ENCODE results near the gene DENND1A.

The DENND1A gene

DNA sequence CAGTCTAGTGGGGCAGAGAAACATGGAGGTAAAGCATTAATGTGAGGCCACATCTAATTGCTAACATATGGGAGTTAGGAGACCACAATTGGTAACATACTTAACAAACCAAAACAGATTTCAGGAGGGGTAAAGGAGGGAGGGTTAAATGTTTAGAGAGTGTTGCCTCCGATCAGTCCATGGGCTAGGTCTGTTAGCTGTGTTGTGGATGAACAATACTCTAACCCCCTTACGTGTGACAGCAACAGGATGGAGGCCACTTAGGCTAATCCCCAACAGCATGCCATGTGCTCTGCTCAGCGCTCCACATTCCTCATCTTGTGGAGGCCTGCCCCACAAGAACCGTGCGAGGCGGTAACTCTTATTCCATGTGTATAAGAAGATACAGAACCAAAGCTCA is 406.9 kb downstream of the DENND1A start:
- Histone ChIP-seq H3K36me3 (ENCODE audit: insufficient read depth, low read length) (no peaks in the 10 kb centered on the region), H3K4me1 (ENCODE audit: insufficient read depth, low read length) (no peaks in the 10 kb centered on the region), H3K4me3 (ENCODE audit: low read length) (no peak overlapping the region), H3K9ac (ENCODE audit: low read depth, low read length) (no peak overlapping the region), H3K27ac (ENCODE audit: low read depth, low read length) (no peak overlapping the region), H3K9me3 (ENCODE audit: insufficient read depth, low read depth, low read length) (no peaks in the 10 kb centered on the region), H3K27me3 (ENCODE audit: insufficient read depth, low read length) (no peaks in the 10 kb centered on the region)
- WGBS, result 91% methylated on average over 6 of the region's 6 CpGs

DNA sequence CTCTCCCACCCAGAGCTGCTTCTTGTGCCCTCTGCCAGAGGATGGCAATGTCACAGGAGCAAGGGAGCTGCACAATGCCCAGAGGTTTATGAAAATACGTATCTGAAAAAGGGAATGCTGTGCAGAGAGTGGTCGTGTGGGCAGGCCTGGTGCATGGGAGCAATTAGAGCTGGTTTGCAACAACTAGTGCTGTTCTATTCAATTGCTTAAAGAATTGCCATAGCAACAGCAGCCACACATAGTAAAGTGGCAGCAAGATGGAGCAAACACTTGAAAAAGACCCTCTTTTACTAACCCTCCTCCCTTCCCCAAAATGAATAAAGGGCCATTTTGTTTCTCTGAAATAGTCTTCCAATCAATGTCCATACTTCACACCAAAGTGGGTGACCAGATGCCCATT is 407.7 kb downstream of the DENND1A start:
- no peaks in the 10 kb centered on the region for H3K27me3 ChIP-seq (ENCODE audit: insufficient read depth, low read length)
- no peak overlapping the region for H3K9ac ChIP-seq (ENCODE audit: low read depth, low read length)
- no peaks in the 10 kb centered on the region for H3K36me3 ChIP-seq (ENCODE audit: insufficient read depth, low read length)
- H3K9me3 ChIP-seq (ENCODE audit: insufficient read depth, low read depth, low read length), result no peaks in the 10 kb centered on the region
- H3K4me3 ChIP-seq (ENCODE audit: low read length), result no peak overlapping the region
- WGBS, result 75% methylated on average over 2 of the region's 2 CpGs
- no peaks in the 10 kb centered on the region for H3K4me1 ChIP-seq (ENCODE audit: insufficient read depth, low read length)
- no peak overlapping the region for H3K27ac ChIP-seq (ENCODE audit: low read depth, low read length)

DNA sequence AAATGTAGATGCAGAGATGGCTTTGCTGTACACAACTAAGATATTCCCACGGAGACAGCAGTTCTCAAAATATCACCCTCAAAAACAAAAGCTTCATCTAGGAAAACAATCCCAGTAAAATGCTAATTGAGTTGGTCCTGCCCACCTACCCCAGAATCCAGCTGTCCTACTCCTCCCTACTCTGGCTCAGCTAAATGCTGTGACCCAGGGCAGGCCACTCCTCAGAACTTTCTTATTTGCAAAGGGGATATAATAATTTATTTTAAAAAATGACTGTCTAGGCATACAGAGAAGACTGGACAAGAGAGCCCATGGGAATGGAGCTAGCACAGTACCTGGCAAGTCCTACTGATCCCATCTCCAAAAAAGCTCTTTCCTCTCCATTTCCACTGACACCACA is 411.6 kb downstream of the DENND1A start:
- H3K4me1 ChIP-seq (ENCODE audit: insufficient read depth, low read length), result no peaks in the 10 kb centered on the region
- H3K9ac ChIP-seq (ENCODE audit: low read depth, low read length), result no peak overlapping the region
- 52% methylated on average over 1 of the region's 1 CpG for WGBS
- no peaks in the 10 kb centered on the region for H3K27me3 ChIP-seq (ENCODE audit: insufficient read depth, low read length)
- no peak overlapping the region for H3K4me3 ChIP-seq (ENCODE audit: low read length)
- H3K27ac ChIP-seq (ENCODE audit: low read depth, low read length), result no peak overlapping the region
- no peaks in the 10 kb centered on the region for H3K36me3 ChIP-seq (ENCODE audit: insufficient read depth, low read length)
- H3K9me3 ChIP-seq (ENCODE audit: insufficient read depth, low read depth, low read length), result no peaks in the 10 kb centered on the region

DNA sequence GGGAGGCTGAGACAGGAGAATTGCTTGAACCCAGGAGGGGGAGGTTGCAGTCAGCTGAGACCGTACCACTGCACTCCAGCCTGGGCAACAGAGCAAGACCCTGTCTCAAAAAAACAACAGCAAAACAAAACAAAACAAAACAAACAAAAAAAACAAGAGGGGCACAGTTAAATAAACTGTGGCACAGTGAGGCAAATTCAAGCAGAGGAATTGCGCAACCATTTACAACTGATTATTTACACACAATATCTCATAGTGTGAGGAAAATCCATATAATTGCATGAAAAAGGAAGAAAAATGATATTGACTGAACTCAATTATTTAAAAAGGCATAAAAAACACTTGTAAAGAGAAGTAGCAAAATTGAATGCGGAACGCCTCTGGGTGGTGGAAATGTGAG is 412.4 kb downstream of the DENND1A start:
- H3K9ac ChIP-seq (ENCODE audit: low read depth, low read length), result no peak overlapping the region
- no peak overlapping the region for H3K4me3 ChIP-seq (ENCODE audit: low read length)
- 89% methylated on average over 1 of the region's 4 CpGs for WGBS
- no peak overlapping the region for H3K27ac ChIP-seq (ENCODE audit: low read depth, low read length)
- no peaks in the 10 kb centered on the region for H3K27me3 ChIP-seq (ENCODE audit: insufficient read depth, low read length)
- no peaks in the 10 kb centered on the region for H3K36me3 ChIP-seq (ENCODE audit: insufficient read depth, low read length)
- no peaks in the 10 kb centered on the region for H3K4me1 ChIP-seq (ENCODE audit: insufficient read depth, low read length)
- H3K9me3 ChIP-seq (ENCODE audit: insufficient read depth, low read depth, low read length), result no peaks in the 10 kb centered on the region

DNA sequence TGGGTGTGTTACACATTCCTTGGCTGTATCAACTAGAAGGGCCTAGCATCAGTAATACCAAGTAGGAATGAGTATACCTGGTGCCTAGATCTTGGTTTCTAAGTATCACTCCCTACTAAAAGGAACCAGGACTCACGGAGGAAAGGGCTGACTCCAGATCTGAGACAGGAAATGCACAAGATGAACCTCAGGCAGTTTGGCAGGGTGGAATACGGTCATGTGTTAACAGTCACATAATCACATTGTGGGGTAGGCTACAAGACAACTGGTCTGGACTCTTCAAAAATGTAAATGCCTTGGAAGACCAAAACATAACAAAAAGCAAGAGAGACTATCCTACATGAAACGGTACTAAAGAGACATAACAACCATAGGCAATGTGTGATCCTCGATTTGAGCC is 415.2 kb downstream of the DENND1A start:
- no peak overlapping the region for H3K9ac ChIP-seq (ENCODE audit: low read depth, low read length)

DNA sequence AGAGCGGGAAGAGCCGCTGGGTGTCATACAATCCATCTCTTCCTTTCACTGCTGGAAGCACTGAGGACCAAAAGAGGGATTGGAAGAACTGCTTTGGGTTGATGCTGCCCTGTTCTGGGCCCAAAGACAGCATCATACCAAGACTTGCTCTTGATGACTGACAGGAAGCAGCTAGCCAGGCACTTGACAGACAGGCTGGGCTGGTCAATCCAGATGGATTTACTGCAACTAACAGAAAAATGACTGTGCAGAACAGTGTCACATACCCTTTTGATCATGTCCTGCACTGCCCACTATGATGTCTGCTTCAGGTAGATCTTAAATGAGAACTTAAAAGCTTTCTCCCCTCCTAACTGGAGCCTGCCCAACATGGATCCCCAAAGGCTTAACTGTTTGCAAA is 416.4 kb downstream of the DENND1A start:
- Histone ChIP-seq H3K4me3 (ENCODE audit: low read length) (no peak overlapping the region), H3K9ac (ENCODE audit: low read depth, low read length) (no peak overlapping the region), H3K27ac (ENCODE audit: low read depth, low read length) (no peak overlapping the region), H3K4me1 (ENCODE audit: insufficient read depth, low read length) (no peaks in the 10 kb centered on the region), H3K27me3 (ENCODE audit: insufficient read depth, low read length) (no peaks in the 10 kb centered on the region), H3K36me3 (ENCODE audit: insufficient read depth, low read length) (no peaks in the 10 kb centered on the region), H3K9me3 (ENCODE audit: insufficient read depth, low read depth, low read length) (no peaks in the 10 kb centered on the region)
- 100% methylated on average over 2 of the region's 2 CpGs for WGBS

More for the DNA sequence above, 415.2 kb downstream of the DENND1A start:
- WGBS, result 95% methylated on average over 4 of the region's 4 CpGs
- Histone ChIP-seq H3K36me3 (ENCODE audit: insufficient read depth, low read length) (no peaks in the 10 kb centered on the region), H3K4me1 (ENCODE audit: insufficient read depth, low read length) (no peaks in the 10 kb centered on the region), H3K27me3 (ENCODE audit: insufficient read depth, low read length) (no peaks in the 10 kb centered on the region), H3K4me3 (ENCODE audit: low read length) (no peak overlapping the region), H3K27ac (ENCODE audit: low read depth, low read length) (no peak overlapping the region), H3K9me3 (ENCODE audit: insufficient read depth, low read depth, low read length) (no peaks in the 10 kb centered on the region)

DNA sequence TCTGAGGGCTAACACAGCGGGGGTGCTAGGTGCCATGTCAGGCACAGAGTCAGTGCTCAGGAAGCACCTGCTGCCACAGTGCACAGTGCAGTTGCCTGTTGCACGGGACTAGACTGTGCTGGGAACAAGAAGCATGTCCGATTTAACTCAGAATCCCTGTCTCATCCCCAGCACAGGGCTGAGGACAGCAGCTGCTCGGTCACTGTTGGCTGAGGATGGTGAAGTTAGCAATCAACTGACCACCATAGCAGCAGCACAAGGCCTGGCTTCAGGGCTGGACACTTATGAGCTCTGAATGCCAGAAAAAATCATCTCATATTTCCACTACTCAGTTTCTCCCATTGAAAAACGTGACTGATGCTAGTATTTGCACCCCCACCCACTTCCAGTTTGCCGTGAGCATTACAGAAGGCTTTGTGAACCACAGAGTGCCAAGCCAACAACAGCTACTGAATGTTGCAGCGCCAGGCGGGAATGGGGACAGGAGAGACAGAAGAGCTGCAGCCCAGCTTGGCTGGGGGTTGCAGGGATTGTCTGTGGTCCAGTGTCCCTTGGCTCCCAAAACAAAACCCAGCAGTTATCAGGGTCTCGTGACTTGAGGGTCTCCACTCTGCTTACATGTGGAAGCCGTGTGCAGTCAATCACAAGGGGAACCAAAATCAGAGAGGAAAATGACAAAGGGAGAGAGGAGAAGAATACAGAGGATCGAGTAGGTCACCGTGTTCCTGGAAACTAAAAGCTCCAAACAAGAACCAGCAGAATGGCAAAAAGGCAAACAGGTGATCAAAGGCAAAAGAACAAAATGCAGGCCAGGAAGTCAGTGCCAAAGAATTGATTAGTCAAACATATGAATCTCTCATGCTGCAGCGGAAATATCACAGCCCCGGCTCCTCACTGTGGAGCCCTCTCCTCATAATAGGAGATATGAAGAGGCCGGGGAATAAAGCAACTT is 418.3 kb downstream of the DENND1A start:
- 89% methylated on average over 15 of the region's 15 CpGs for WGBS
- Histone ChIP-seq H3K4me1 (ENCODE audit: insufficient read depth, low read length) (no peaks in the 10 kb centered on the region), H3K27ac (ENCODE audit: low read depth, low read length) (no peak overlapping the region), H3K27me3 (ENCODE audit: insufficient read depth, low read length) (no peaks in the 10 kb centered on the region), H3K36me3 (ENCODE audit: insufficient read depth, low read length) (no peaks in the 10 kb centered on the region), H3K9ac (ENCODE audit: low read depth, low read length) (no peak overlapping the region), H3K9me3 (ENCODE audit: insufficient read depth, low read depth, low read length) (no peaks in the 10 kb centered on the region), H3K4me3 (ENCODE audit: low read length) (no peak overlapping the region)

DNA sequence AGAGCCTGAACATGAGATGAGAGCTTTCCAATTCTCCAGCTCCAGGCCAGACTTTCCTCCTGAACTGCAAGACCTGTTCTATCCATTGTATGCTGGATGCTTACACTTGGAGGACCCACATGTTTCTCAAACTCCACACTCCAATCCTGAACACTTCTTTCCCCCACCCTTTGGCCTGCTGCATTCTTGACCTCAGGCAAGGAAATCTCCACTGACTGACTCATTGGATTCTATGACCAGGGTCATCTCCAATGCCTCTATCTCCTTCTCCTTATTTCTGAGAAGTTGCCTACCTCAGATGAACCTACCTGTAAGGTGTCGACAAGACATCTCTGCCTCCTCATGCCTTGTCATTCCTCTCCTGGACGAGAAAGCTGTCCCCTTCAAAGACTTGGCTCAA is 420.3 kb downstream of the DENND1A start:
- no peak overlapping the region for H3K4me3 ChIP-seq (ENCODE audit: low read length)
- no peaks in the 10 kb centered on the region for H3K9me3 ChIP-seq (ENCODE audit: insufficient read depth, low read depth, low read length)
- H3K9ac ChIP-seq (ENCODE audit: low read depth, low read length), result no peak overlapping the region
- no peaks in the 10 kb centered on the region for H3K36me3 ChIP-seq (ENCODE audit: insufficient read depth, low read length)
- H3K27me3 ChIP-seq (ENCODE audit: insufficient read depth, low read length), result no peaks in the 10 kb centered on the region
- H3K27ac ChIP-seq (ENCODE audit: low read depth, low read length), result no peak overlapping the region
- WGBS, result 91% methylated on average over 2 of the region's 2 CpGs
- no peaks in the 10 kb centered on the region for H3K4me1 ChIP-seq (ENCODE audit: insufficient read depth, low read length)

DNA sequence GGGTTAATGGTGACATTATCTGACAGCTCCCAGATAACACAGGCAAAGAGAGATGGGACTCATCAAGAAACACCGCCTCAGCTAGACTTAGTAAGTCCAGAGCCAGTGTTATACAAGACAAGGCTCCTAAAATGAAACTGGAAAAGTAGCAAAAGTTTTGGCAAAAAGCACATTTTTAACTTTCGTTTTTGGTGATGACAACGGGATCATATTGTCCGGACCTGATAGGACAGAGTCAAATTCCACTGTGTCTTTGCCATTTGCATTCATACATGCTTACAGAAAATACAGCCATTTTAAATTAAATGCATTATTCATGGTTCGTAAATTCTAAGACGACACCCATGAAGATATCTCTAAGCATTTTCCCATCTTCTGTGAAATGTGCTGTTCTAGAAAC is 421.9 kb downstream of the DENND1A start:
- Histone ChIP-seq H3K4me3 (ENCODE audit: low read length) (no peak overlapping the region), H3K36me3 (ENCODE audit: insufficient read depth, low read length) (no peaks in the 10 kb centered on the region), H3K9ac (ENCODE audit: low read depth, low read length) (no peak overlapping the region), H3K9me3 (ENCODE audit: insufficient read depth, low read depth, low read length) (no peaks in the 10 kb centered on the region), H3K4me1 (ENCODE audit: insufficient read depth, low read length) (no peaks in the 10 kb centered on the region), H3K27ac (ENCODE audit: low read depth, low read length) (no peak overlapping the region), H3K27me3 (ENCODE audit: insufficient read depth, low read length) (no peaks in the 10 kb centered on the region)
- 93% methylated on average over 6 of the region's 6 CpGs for WGBS

DNA sequence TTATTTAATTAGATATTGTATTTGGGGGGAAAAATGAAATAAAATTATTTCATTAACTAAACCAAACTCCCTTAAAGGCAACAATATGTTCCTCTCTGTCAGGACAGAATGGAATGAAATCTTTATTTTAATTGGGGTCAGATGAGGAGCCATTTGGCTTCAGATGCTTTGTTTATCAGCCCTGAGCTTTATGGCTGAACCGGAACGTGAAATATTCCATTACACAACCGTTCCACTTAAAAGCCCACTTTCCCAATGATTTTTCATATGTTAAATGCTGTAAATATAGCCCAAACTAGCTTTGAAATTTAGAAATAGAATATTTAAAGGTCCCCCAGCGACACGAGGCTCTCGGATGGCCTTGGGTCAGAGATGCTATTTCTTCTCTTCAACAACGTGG is 424.4 kb downstream of the DENND1A start:
- H3K4me3 ChIP-seq (ENCODE audit: low read length), result no peak overlapping the region
- H3K27ac ChIP-seq (ENCODE audit: low read depth, low read length), result no peak overlapping the region
- H3K36me3 ChIP-seq (ENCODE audit: insufficient read depth, low read length), result no peaks in the 10 kb centered on the region
- H3K4me1 ChIP-seq (ENCODE audit: insufficient read depth, low read length), result no peaks in the 10 kb centered on the region
- WGBS, result 88% methylated on average over 7 of the region's 7 CpGs
- no peaks in the 10 kb centered on the region for H3K27me3 ChIP-seq (ENCODE audit: insufficient read depth, low read length)
- H3K9ac ChIP-seq (ENCODE audit: low read depth, low read length), result no peak overlapping the region
- H3K9me3 ChIP-seq (ENCODE audit: insufficient read depth, low read depth, low read length), result no peaks in the 10 kb centered on the region

DNA sequence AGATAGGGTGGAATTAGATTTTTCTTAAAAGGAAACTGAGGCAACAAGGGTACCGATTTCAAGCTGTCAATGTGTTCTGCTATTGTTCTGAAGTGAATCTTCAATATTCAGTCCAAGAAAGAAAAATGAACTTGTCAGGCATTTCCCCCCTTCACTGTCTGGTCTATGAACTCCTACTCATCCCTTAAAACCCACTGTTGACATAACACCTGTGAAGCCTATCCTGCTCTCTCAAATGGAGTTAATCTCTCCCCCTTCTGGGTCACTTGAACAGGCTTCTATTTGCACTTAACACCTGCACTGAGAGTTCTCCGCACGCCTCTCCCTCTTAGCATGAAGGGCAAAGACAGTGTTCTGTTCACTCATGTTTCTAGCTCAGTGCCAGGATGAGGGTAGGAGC is 429.6 kb downstream of the DENND1A start:
- no peak overlapping the region for H3K27ac ChIP-seq (ENCODE audit: low read depth, low read length)
- no peak overlapping the region for H3K9ac ChIP-seq (ENCODE audit: low read depth, low read length)
- H3K27me3 ChIP-seq (ENCODE audit: insufficient read depth, low read length), result no peaks in the 10 kb centered on the region
- H3K9me3 ChIP-seq (ENCODE audit: insufficient read depth, low read depth, low read length), result no peaks in the 10 kb centered on the region
- no peaks in the 10 kb centered on the region for H3K36me3 ChIP-seq (ENCODE audit: insufficient read depth, low read length)
- 74% methylated on average over 3 of the region's 3 CpGs for WGBS
- no peaks in the 10 kb centered on the region for H3K4me1 ChIP-seq (ENCODE audit: insufficient read depth, low read length)
- H3K4me3 ChIP-seq (ENCODE audit: low read length), result no peak overlapping the region

DNA sequence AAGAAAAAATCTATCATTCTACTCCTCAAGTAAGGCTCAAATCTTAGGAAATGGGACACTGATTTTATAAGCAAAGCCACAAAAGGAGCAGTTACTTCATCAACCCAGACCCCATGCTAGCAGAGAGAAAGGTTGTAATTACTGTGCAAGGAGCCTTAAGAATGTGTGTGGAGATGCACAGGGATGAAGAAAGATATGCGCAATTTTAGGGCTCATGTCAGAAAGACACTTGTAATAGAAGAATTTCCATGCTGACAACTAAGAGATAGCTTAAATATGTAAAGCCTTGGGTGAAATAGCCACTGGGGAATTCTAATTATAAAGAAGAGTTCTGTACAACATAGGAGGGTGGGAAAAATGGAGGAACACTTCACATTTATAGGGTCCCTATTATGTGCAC is 432.1 kb downstream of the DENND1A start:
- Histone ChIP-seq H3K4me3 (ENCODE audit: low read length) (no peak overlapping the region), H3K4me1 (ENCODE audit: insufficient read depth, low read length) (no peaks in the 10 kb centered on the region), H3K27ac (ENCODE audit: low read depth, low read length) (no peak overlapping the region), H3K9me3 (ENCODE audit: insufficient read depth, low read depth, low read length) (no peaks in the 10 kb centered on the region), H3K36me3 (ENCODE audit: insufficient read depth, low read length) (no peaks in the 10 kb centered on the region), H3K9ac (ENCODE audit: low read depth, low read length) (no peak overlapping the region), H3K27me3 (ENCODE audit: insufficient read depth, low read length) (no peaks in the 10 kb centered on the region)
- 87% methylated on average over 1 of the region's 1 CpG for WGBS
